HL-60 (cell line): ENCODE results near the gene TNKS1BP1.

Experiments used
- GABPA ChIP-seq: IDR thresholded peaks from 2 replicates; pipeline ENCODE4 v1.6.1; 2012; ENCODE audit warnings: low read depth
- POLR2AphosphoS5 ChIP-seq: IDR thresholded peaks from 2 replicates; pipeline ENCODE4 v1.6.1; 2012; ENCODE audit warnings: low read depth
- SPI1 ChIP-seq: IDR thresholded peaks from 2 replicates; pipeline ENCODE4 v1.6.1; 2012; ENCODE audit warnings: low read depth, mild to moderate bottlenecking, borderline replicate concordance
- TF ChIP-seq, protein P1 (sequence below): IDR thresholded peaks from one replicate; pipeline ENCODE4 v1.5.1; 2011; ENCODE audit warnings: low read length, control low read depth, inconsistent platforms; ENCODE audit not compliant: insufficient read depth
- TF ChIP-seq, protein P2 (sequence below): IDR thresholded peaks from 2 replicates; pipeline ENCODE4 v1.6.1; 2012; ENCODE audit warnings: low read depth; ENCODE audit not compliant: insufficient replicate concordance

DNA sequence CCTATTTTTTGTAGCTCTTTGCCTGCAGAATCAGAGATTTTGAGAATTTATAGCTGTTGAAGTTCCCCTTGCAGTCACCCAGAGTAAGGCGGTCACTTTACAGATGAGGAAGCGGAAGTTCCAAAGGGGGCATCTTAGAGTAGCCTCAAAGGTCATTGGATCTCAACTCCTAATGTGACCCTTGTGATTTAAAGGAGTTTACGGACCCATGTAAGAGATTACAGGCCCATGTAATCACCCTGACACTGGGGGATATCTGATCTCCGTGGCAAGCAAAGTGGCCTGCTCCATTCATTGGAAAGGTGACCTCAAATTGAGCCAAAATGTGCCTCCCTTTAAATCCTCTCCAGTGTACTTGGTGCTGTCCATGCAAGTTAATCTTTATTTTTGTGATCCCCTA is 29.1 kb upstream of the TNKS1BP1 start:
- TF ChIP-seq, protein P1, sequence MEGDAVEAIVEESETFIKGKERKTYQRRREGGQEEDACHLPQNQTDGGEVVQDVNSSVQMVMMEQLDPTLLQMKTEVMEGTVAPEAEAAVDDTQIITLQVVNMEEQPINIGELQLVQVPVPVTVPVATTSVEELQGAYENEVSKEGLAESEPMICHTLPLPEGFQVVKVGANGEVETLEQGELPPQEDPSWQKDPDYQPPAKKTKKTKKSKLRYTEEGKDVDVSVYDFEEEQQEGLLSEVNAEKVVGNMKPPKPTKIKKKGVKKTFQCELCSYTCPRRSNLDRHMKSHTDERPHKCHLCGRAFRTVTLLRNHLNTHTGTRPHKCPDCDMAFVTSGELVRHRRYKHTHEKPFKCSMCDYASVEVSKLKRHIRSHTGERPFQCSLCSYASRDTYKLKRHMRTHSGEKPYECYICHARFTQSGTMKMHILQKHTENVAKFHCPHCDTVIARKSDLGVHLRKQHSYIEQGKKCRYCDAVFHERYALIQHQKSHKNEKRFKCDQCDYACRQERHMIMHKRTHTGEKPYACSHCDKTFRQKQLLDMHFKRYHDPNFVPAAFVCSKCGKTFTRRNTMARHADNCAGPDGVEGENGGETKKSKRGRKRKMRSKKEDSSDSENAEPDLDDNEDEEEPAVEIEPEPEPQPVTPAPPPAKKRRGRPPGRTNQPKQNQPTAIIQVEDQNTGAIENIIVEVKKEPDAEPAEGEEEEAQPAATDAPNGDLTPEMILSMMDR: no peak
- TF ChIP-seq POLR2AphosphoS5 (no peak), SPI1 (peak; percentile 28; the same call in 1 of the 2 replicates), GABPA (no peak)
- TF ChIP-seq, protein P2, sequence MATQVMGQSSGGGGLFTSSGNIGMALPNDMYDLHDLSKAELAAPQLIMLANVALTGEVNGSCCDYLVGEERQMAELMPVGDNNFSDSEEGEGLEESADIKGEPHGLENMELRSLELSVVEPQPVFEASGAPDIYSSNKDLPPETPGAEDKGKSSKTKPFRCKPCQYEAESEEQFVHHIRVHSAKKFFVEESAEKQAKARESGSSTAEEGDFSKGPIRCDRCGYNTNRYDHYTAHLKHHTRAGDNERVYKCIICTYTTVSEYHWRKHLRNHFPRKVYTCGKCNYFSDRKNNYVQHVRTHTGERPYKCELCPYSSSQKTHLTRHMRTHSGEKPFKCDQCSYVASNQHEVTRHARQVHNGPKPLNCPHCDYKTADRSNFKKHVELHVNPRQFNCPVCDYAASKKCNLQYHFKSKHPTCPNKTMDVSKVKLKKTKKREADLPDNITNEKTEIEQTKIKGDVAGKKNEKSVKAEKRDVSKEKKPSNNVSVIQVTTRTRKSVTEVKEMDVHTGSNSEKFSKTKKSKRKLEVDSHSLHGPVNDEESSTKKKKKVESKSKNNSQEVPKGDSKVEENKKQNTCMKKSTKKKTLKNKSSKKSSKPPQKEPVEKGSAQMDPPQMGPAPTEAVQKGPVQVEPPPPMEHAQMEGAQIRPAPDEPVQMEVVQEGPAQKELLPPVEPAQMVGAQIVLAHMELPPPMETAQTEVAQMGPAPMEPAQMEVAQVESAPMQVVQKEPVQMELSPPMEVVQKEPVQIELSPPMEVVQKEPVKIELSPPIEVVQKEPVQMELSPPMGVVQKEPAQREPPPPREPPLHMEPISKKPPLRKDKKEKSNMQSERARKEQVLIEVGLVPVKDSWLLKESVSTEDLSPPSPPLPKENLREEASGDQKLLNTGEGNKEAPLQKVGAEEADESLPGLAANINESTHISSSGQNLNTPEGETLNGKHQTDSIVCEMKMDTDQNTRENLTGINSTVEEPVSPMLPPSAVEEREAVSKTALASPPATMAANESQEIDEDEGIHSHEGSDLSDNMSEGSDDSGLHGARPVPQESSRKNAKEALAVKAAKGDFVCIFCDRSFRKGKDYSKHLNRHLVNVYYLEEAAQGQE: no peak
